GM23248 (cell line): ENCODE results near the gene ETV6. TPM values are rescaled to one million over a fixed set of nuclear protein-coding genes. Genes with fewer than 3 reads are reported as not detected.

Source experiments
- DNase-seq: peaks from one replicate; pipeline ENCODE4 v3.0.0-alpha.2; 2015
- H2AFZ ChIP-seq: fragments of 200-600 bp; sonication (generic); 2 replicates; pipeline ENCODE4 v1.6.1; 2016; ENCODE audit warnings: antibody characterized with exemption
- H3F3A ChIP-seq: fragments of 200-600 bp; sonication (generic); 2 replicates; pipeline ENCODE4 v1.6.1; 2016; ENCODE audit warnings: mild to moderate bottlenecking, antibody characterized with exemption, mixed run types; ENCODE audit not compliant: insufficient read depth
- H3K27ac ChIP-seq: fragments of 200-600 bp; sonication (generic); 2 replicates; pipeline ENCODE4 v1.5.1; 2016; ENCODE audit warnings: mild to moderate bottlenecking
- H3K27me3 ChIP-seq: fragments of 200-600 bp; sonication (generic); replicated peaks from 2 replicates; pipeline ENCODE4 v1.6.1; 2016; ENCODE audit warnings: mild to moderate bottlenecking; ENCODE audit not compliant: insufficient read depth
- H3K36me3 ChIP-seq: fragments of 200-600 bp; sonication (generic); 2 replicates; pipeline ENCODE4 v1.6.1; 2016; ENCODE audit warnings: low read depth, mild to moderate bottlenecking
- H3K4me1 ChIP-seq: fragments of 200-600 bp; sonication (generic); 2 replicates; pipeline ENCODE4 v1.6.1; 2016; ENCODE audit warnings: mild to moderate bottlenecking; ENCODE audit not compliant: insufficient read depth
- H3K4me2 ChIP-seq: fragments of 200-600 bp; sonication (generic); one replicate; pipeline ENCODE4 v1.6.1; 2016; ENCODE audit warnings: mild to moderate bottlenecking; ENCODE audit not compliant: unreplicated experiment
- H3K4me3 ChIP-seq: fragments of 200-600 bp; sonication (generic); 2 replicates; pipeline ENCODE4 v1.5.1; 2016; ENCODE audit warnings: mild to moderate bottlenecking
- H3K79me2 ChIP-seq: fragments of 200-600 bp; sonication (generic); 2 replicates; pipeline ENCODE4 v1.6.1; 2016; ENCODE audit warnings: mild to moderate bottlenecking; ENCODE audit not compliant: insufficient read depth
- H3K9ac ChIP-seq: fragments of 200-600 bp; sonication (generic); 2 replicates; pipeline ENCODE4 v1.6.1; 2016; ENCODE audit warnings: mild to moderate bottlenecking
- H3K9me2 ChIP-seq: fragments of 200-600 bp; sonication (generic); 2 replicates; pipeline ENCODE4 v1.6.1; 2016; ENCODE audit warnings: mixed run types, mild to moderate bottlenecking, moderate library complexity; ENCODE audit not compliant: insufficient read depth
- H3K9me3 ChIP-seq: fragments of 200-600 bp; sonication (generic); one replicate; pipeline ENCODE4 v1.6.1; 2017; ENCODE audit warnings: low read depth
- H4K20me1 ChIP-seq: fragments of 200-600 bp; sonication (generic); 2 replicates; pipeline ENCODE4 v1.6.0; 2016; ENCODE audit not compliant: insufficient read depth
- EZH2 ChIP-seq: fragments of 200-600 bp; sonication (generic); IDR thresholded peaks from 2 replicates; pipeline ENCODE4 v1.6.1; 2018; ENCODE audit warnings: antibody characterized with exemption, mild to moderate bottlenecking; ENCODE audit not compliant: insufficient read depth, poor library complexity, severe bottlenecking
- EZH2phosphoT487 ChIP-seq: fragments of 200-600 bp; sonication (generic); IDR thresholded peaks from 2 replicates; pipeline ENCODE4 v1.6.1; 2018; ENCODE audit warnings: antibody characterized with exemption, moderate library complexity, mild to moderate bottlenecking, low read depth; ENCODE audit not compliant: insufficient read depth
- WGBS, 2 experiments: methylation state at CpG; one replicate each; pipeline ENCODE4 v1.1.6; 2015 to 2017; ENCODE audit warnings: low lambda C conversion rate in 2 of 2, low coverage in 1 of 2; ENCODE audit errors: missing lambda C conversion rate in 2 of 2; 5-methylcytosine and 5-hydroxymethylcytosine counted together
- in situ Hi-C: fragments of 300-500 bp; cut with MboI; formaldehyde crosslinking; loops from 2 replicates; pipeline ENCODE4 v1.15.0; 2020
- polyA plus RNA-seq: library from polyadenylated mRNA; unstranded; fragments of >200 nt; fragmentation: Nextera tagmentation; extraction: Ambion mirVana; gene quantifications from 2 replicates; pipeline ENCODE4 v1.2.1, GENCODE V29; 2016
- total RNA-seq: library from RNA; depleted of rRNA; stranded (reverse); fragments of >200 nt; shearing (Covaris generic); gene quantifications from 2 replicates; pipeline ENCODE4 v1.2.3, GENCODE V29; 2014

Gene ETV6
- total and polyA plus RNA-seq, 2 experiments from 2014 or later: 2.5 to 10.4 TPM

DNA sequence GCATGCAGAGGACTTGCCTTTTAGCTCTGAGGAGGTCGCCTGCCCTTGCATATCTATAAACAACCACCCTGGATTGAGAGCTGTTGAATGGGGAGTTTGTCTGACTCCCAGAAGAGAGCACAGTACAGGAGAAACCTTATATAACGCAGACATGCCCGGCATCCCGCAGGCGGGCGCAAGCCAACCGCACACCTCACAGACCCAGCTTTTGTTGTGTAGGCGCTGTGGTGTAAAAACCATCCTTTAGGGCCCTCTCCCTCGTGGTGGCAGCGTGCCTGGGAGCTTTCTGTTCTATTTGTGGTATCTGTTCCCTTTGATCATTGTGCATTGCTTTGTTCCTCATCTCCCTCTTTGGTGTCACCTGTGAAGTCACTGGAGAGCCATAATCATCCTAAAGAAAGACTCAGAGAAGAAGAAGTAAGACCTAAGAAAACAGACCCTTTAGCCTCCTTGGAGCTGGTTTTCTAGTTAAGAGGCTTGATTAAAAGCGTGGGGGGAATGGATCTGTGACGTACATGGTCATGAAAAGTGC lies 77.7 kb downstream of the ETV6 start:
- Histone ChIP-seq H4K20me1 (no peaks in the 10 kb centered on the region), H3K79me2 (peaks cover 97% of the 10 kb centered on the region), H3K4me3 (no peak overlapping the region), H3K9ac (no peak overlapping the region), H3K27ac (no peak overlapping the region), H3K27me3 (no peaks in the 10 kb centered on the region), H3F3A (no peaks in the 10 kb centered on the region), H2AFZ (no peak overlapping the region), H3K4me2 (no peak overlapping the region), H3K4me1 (peaks cover 34% of the 10 kb centered on the region), H3K9me2 (no peaks in the 10 kb centered on the region), H3K36me3 (no peaks in the 10 kb centered on the region), H3K9me3 (no peaks in the 10 kb centered on the region)
- TF ChIP-seq EZH2: no peak
- TF ChIP-seq EZH2phosphoT487: no peak
- in situ Hi-C loops: no loop called here
- no peak for DNase-seq
- 90 to 92% methylated on average over 12 of the region's 12 CpGs for WGBS, 2 experiments

DNA sequence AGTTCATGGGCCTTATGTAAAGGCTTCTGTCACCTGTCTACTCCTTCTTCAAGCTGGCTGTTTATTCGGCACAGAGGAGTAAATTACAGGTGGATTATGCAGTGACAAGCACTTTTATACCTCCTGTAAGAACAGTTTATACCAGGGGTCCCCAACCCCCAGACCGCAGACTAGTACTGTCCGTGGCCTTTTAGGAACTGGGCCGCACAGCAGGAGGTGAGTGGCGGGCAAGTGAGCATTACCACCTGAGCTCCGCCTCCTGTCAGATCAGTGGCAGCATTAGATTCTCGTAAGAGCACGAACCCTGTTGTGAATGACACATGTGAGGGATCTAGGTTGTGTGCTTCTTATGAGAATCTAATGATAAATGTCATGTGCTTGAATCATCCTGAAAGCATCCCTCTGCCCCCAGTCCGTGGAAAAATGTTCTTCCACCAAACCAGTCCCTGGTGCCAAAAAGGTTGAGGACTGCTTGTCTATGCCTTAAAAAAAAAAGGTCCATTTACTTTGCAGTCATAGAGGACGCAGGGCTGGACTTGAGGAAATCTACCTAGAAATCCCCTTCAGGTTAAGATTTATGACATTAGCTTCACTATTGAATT lies 78.8 kb downstream of the ETV6 start:
- no peaks in the 10 kb centered on the region for H4K20me1 ChIP-seq
- TF ChIP-seq EZH2 (no peak), EZH2phosphoT487 (no peak)
- H3K9me3 ChIP-seq: no peaks in the 10 kb centered on the region
- peaks cover 97% of the 10 kb centered on the region for H3K79me2 ChIP-seq
- no peaks in the 10 kb centered on the region for H3K36me3 ChIP-seq
- H3K9ac ChIP-seq: no peak overlapping the region
- no peaks in the 10 kb centered on the region for H3K9me2 ChIP-seq
- no peak overlapping the region for H3K4me2 ChIP-seq
- H3F3A ChIP-seq: no peaks in the 10 kb centered on the region
- H3K27me3 ChIP-seq: no peaks in the 10 kb centered on the region
- 92 to 93% methylated on average over 10 of the region's 10 CpGs for WGBS, 2 experiments
- no peak overlapping the region for H3K4me3 ChIP-seq
- H2AFZ ChIP-seq: no peak overlapping the region
- in situ Hi-C loops: no loop called here
- peaks cover 34% of the 10 kb centered on the region for H3K4me1 ChIP-seq
- H3K27ac ChIP-seq: no peak overlapping the region
- no peak for DNase-seq

DNA sequence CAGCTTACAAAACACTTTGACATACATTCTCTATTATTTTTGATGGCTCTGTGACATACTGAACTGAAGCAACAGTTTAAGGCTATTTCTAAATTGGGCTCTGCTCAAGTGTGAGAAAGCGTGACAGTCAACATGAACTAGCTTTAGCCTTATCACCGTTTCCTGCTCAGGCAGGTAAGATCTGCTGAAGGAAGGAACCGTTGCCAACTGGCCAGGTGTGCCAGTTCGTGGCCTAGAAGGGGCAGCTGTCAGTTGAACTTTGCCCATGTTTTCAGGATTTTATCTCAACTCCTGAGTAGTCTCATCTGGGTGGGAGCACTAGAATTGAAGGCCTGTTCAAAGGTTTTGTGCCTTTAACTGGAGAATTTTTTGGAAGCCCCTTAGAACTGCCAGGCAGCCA lies 79.5 kb downstream of the ETV6 start:
- in situ Hi-C loops: no loop called here
- WGBS, 2 experiments: 88 to 89% methylated on average over 4 of the region's 4 CpGs

DNA sequence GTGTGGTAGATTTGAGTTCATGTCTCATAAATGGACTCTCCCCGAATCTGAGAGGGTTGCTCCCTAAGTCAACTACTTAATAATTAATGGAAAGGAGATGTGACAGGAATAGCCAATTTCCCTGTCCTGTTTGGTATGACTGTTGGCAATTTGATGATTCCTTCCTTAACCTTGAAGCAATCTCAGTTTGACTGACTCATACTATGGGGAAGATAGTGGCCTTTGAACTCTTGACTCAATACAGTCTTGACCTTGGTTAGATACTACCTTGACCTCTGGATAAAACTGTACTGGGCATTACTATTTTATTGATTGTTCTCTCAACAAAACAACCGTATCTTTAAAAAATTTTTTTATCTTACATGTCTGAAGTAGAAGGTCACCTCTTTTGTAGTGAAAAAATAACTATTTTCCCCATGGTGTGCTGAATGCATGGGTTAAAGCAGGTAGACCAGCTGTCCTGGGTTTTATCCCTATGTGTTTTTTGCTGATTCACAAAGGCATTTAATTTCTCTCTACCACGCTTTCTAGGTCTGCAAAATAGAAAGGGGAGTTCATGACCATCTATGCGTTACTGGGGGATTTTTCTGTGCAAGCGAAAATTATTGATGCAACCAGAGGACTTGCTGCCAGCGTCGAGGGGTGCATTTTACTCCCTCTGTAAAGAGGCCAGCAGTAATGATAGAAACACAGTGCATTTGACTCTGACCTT lies 80.1 kb downstream of the ETV6 start:
- Histone ChIP-seq H3K4me1 (peaks cover 34% of the 10 kb centered on the region), H3K4me3 (no peak overlapping the region), H3K27me3 (no peaks in the 10 kb centered on the region), H2AFZ (no peak overlapping the region), H3K36me3 (no peaks in the 10 kb centered on the region), H3K4me2 (no peak overlapping the region), H3K9ac (no peak overlapping the region), H4K20me1 (no peaks in the 10 kb centered on the region), H3K79me2 (peaks cover 95% of the 10 kb centered on the region), H3F3A (no peaks in the 10 kb centered on the region), H3K9me3 (no peaks in the 10 kb centered on the region), H3K9me2 (no peaks in the 10 kb centered on the region), H3K27ac (no peak overlapping the region)
- in situ Hi-C loops: no loop called here
- 88 to 90% methylated on average over 7 of the region's 7 CpGs for WGBS, 2 experiments
- no peak for TF ChIP-seq EZH2
- no peak for TF ChIP-seq EZH2phosphoT487
- DNase-seq: no peak

More for the DNA sequence above, 79.5 kb downstream of the ETV6 start:
- H2AFZ ChIP-seq: no peak overlapping the region
- no peaks in the 10 kb centered on the region for H4K20me1 ChIP-seq
- H3K36me3 ChIP-seq: no peaks in the 10 kb centered on the region
- no peak for DNase-seq
- H3K4me1 ChIP-seq: peaks cover 34% of the 10 kb centered on the region
- H3K27ac ChIP-seq: no peak overlapping the region
- H3K9ac ChIP-seq: no peak overlapping the region
- no peaks in the 10 kb centered on the region for H3K9me3 ChIP-seq
- no peak overlapping the region for H3K4me3 ChIP-seq
- TF ChIP-seq EZH2 (no peak), EZH2phosphoT487 (no peak)
- H3K4me2 ChIP-seq: no peak overlapping the region
- H3K27me3 ChIP-seq: no peaks in the 10 kb centered on the region
- H3F3A ChIP-seq: no peaks in the 10 kb centered on the region
- H3K9me2 ChIP-seq: no peaks in the 10 kb centered on the region
- peaks cover 97% of the 10 kb centered on the region for H3K79me2 ChIP-seq
